Measurements from ENCODE around the gene DCD.
"Not testable (repeated sequence)": the region's sequence is repeated elsewhere in the genome, so short reads cannot be mapped to it uniquely, and the experiment has no call there.

DCD gene, protein sequence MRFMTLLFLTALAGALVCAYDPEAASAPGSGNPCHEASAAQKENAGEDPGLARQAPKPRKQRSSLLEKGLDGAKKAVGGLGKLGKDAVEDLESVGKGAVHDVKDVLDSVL

DNA sequence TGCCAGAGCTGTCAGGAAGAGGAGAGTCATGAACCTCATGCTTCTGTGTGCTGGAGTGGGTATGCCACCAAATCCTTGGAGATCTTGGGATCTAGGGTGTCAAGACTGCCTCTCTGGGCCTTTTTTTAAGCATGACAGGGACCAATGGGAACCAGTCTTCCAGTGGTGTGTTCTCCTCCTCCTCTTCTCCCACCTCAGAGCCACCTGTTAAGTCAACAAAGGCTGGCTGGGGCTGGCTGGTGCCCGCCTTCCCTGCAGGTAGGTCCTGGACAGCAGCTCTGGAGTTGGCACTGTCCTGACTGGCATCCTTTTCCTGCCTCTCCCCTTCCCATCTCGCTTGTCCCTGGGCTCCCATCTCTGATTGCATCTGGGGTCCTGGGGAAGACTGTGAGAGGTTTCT is at the start of gene DCD:
Gene DCD, minus strand, starts transcription at position 101 of the 400 bp plus-strand sequence. Its CDS starts 62 bp downstream, at position 39.
- DNase-seq = no peak

DNA sequence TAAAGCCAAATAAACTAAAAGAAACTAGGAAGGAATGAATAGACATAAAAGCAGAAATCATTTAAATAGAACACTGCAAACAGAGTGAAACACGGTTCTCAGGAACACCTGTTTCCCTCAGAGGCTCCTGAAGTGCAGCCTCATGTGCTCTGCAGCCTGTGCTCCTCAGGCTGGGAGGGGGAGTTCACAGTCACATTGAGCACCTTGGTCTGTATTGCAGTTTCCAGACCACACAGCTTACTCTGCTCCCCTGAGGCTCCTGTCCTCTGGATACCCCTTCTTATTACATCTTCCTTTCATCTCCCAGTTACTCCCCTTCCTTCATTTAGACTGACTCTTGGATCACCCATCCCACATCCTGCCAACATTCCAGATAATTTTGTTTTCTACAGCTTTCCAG is 49.7 kb upstream of the DCD start:
- DNase-seq = no peak

DNA sequence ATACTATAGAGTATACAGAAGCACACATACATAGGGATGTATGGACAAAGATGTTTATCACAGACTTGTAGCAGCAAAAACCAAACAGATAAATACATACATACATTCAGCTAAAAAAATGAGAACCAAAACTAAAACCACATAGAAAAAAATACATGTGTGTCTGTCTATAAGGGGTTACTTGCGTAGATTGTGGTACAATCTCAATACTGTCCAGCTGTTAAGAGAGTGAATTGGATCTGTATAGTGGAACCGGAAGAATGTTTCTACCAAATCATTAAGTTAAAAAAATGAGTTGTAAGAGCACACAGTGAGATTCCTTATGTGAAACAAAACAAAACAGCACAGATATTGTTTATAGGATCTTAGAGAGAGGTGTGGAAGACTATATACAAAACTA is 44.2 kb upstream of the DCD start:
- no peak for DNase-seq

DNA sequence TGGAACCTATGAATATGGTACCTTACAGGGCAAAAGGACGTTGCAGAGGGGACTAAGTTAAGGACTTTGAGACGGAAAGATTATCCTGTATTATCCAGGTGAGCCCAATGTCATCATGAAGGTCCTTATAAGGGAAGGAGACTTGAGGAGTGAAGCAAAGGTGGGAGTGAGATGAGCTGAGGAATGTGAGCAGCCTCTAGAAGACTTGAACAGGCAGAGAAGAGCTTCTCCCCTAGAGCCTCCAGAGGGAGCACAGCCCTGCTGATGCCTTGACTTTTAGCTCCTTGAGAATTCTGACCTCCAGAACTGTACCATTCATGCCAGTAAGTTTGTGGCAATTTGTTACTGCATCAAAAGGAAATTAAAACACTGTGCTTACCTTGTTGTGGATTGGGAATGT is 41.8 kb upstream of the DCD start:
- no peak for DNase-seq

DNA sequence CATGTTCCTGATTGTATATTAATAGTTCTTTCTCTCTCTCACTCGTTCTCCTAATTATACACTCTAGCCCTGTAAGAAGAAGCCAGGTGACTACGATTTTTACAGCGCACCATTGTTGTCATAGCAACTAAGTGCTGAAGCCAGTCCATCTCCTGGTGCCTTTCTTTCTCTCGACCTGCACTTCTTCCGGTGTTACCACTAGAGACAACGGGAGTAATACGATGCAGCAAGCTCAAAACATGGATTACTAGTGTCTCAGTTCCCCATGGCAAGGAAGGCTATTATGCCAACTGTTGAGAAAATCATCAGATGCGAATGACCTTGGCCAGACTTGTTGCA is 40.8 kb upstream of the DCD start:
- no peak for DNase-seq

DNA sequence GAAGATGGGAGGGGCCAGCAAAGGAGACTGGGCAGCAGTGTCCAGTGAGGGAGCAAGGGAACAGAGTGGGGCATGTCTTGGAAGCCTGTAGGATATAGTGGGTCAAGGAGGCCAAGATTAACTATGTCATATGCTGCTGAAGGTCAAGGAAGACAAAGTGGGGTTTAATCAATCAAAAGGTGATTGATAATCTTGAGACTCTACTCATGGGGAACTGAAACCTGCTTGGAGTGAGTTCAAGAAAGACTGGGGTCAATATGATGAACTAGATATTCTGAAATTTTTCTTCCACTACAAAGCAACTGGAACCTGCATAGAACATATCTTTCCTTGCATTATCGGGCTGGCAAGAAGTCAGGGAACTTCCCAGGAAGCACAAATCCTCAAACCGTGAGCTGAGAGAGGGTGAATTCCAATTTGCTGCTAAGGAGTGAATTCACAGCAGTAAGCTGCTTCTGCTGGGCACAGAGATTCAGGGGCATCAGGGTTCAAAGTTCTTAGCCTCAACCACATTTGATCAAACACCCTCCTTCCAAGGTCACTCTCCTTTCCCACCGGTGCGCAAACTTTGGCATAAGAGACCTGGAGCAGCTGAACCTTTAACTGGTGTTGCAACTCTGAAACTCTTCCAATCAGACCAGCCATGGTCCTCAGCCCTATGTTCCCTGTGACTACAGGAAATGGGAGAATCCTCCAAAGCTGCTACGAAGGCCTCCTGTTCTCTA is 40.3 kb upstream of the DCD start:
- no peak for DNase-seq

DNA sequence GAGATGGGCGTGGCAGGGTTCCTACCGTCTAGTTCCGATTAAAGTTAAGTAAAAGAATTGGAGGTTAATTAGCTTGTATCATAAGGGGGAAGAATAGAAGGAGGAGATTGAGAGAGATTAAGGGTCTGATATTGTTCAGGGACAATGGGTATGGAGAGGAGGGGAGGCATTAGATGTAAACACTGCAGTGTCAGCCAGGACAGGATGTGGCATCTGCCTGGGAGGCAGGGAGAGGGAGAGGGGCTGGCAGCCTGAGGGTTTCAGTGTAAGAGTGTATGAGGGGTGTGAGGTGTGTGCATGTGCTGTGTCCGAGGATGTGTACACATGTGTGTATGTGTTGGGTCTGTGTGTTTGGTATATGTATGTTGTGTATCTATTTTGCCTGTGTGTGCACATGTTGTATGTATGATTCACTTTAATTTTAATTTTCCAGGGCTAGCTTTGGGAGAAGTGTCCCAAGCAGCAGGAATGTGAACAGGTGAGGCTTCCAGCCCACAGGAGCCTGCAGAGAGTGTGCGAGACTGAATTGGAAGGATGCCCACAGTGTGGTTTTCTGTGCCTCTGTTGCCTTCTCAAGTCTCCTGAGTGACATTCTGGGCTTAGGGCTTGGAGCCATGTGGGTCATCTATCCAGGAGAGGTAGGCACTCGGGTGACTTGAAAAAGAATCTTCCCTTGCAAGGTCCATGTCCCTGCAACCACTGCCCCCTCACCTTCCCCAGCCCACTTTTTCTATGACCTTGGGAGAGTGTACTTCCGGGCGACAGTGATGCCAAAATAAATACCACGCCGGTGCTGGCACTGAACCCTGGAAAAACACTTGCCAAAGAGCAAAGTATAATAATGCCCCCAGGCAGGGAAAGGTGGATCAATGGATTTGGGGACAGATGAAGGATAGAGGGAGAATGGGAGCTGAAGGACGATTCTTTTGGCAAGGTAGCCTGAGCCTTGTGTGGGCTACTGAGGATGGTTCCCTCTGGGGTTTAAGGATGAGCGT is 36.8 kb upstream of the DCD start:
- DNase-seq = no peak

DNA sequence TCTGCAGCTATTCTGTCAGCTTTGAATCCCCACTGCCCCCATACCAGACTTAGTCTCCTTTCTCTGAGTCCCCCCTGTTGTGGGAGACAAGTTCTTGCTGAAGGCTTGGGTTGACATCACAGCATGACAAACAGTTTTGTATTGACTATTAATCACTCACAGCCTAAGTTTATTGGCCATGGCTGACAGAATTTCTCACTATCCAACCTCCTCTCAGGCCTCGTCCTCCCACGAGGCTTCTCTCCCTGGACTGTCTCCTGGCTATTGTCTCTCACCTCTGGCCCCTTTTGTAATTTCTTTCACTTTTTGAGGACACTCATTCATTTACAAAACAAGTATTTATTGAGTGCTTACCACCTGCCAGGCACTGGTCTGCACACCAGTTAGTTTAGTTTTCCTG is 35.2 kb upstream of the DCD start:
- no peak for DNase-seq

DNA sequence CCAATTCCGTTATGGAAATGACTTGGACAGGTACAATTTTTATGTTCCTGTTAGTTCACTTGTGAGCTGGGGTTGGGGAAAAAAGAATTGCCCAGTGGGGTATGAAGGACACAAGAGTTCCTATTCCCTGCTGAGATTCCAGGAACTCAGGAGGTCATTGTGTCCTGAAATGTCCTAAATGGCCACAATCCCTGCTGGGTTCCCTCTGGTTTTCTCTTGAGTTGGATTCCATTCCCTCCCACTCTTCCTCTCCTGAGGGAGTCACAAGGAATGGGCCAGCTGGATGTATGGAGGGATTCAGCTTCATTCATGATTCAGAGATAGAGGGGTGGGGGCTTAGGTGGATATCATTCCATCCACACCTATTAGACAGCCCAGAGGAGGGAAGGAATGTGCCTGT is 34.5 kb upstream of the DCD start:
- DNase-seq = no peak

DNA sequence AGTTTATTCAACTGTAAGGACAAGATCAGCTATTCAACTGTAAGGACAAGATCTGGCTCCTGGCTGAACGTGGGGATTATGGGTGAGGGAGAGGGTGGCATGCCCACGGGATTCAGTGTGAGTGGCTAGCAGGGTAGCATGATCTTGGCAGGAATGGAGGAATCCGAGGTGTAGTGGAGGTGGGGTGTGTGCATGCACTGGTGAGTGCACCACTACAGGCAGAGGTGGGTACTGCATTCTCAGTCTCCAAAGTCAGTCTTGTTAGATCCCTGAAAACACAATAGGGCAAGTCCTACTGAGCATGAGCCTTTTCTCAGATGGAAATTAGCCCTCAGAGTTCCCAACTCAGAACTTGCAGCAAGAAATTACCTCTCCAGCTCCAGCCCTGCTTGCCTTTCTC is 32.2 kb upstream of the DCD start:
- peak in 1 of 2 experiments; percentile 15 for DNase-seq

DNA sequence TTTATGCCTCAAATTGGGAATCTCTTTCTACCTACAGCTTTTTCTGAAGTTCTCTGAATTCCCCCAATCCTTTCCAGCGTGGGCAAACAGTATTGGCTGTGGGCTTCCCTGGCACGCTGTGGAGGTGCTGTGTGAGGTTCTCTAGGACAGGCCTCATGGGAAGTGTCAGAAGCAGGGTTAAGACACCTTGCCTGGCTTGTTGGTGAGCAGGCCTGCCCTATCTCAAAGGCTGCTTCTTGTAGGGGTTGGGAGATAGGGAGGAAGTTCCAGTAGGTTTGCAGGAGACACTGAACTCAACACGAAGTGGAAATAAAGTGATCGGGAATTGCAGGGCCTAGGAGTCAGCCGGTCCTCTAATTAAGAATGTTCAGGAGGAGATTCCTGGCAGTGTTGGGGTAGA is 30.0 kb upstream of the DCD start:
- no peak for DNase-seq

DNA sequence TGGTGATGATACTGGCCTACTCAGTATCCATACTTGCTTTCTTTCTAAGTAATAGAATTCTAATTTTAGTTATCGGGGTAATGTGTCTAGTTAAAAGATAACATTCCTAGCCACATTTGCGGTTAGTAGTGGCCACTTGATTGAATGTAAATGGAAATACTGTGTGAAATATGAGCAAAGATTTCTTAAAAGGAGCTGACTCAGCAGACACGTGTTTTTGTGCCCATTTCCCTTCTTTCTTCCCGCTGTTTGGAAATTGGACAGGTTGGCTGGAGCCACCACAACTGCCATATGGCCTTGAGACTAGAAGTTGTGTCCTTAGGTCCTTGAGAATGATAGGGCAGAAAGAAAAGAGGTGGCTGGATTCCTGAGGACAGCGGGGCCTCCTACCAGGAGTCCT is 19.8 kb upstream of the DCD start:
- DNase-seq = no peak

DNA sequence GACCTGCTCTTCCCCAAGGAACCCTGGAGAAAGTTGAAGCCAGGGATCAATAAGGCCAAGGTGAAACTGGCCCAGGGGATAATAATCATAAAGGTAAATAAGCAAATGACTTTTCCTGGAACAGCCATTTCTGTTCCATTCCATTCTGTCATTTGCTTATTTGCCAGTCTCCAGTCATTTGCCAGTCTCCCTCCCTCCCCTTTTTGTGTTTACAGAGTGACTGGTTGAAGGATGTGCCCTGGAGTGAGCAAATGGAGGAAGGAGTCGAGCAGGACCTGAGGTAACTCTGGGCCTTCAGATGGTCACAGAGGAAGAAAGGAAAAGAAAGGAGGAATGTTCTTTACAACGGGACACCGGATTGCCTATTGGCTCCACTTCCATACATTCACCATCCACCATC is 17.8 kb upstream of the DCD start:
- no peak for DNase-seq

DNA sequence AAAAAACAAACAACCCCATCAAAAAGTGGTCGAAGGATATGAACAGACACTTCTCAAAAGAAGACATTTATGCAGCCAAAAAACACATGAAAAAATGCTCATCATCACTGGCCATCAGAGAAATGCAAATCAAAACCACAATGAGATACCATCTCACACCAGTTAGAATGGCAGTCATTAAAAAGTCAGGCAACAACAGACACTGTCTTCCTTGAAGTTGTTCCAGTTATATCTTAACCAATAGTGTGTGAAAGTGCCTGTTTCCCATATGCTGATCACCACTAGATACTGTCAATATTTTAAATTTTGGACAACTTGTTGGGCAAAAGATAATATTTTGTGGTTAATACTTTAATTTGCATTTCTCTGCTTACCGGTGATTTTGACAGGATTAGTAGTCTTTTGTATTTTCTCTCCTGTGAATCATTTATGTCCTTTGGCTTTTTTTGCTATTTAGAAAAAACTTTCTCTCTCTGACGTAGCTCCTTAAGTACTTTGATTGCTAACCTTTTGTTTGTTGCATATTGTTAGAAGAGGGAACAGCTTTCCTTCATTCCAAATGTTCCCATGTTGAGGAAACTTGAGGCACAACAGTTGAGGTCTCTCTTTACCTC is 17.0 kb upstream of the DCD start:
- DNase-seq = not testable (repeated sequence)

DNA sequence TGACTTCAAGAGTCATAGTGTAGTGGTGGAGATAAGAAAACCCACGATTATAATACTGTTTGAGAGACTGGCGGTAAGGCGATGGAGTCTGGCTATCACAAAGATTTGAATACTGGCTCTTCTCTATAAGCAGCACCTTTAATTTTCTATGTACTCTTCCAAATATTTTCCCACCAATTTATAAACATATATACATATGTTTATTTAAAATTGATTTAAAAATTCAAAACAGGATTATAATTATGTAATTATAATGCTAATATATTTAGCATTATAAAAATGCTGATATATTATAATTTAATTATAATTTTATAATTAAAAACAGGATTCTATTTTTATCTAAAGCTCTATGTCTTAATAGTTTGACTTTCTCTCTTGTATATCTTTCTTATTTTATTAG is 15.4 kb upstream of the DCD start:
- no peak for DNase-seq

DNA sequence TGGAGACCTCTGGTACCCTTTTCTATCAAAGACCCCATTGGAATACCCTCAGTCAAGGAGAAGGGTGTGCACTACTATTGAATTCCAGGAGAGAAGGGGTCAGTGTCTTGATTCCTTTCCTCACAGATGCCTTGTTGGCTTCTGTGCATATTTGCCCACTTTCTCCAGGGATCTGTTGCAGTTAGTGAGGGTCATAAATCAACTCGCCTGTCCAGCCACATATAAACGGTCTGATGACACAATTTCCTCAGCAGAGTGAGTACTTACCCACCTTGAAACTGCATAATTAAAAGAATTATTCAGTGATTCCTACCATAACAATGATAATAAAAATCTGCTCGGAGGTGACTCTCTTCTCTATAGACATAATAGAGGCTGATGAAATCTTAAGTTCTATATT is 13.9 kb upstream of the DCD start:
- no peak for DNase-seq

DNA sequence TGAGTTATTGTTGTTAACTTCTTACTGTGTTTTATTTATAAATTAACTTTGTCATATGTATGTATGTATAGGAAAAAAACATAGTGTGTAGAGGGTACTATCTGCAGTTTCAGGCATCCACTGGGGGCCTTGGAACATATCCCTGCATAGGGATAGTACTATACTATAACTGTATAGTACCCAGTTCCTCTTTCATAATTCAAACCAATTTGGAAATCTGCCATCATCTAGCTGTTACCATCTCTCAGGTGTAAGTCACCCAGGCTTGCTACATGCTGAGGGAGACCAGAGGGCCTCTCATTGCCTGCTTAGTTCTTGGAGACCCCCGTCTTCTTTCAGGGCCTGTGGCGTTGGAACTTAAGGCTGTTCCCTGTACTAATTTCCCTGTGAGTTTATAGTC is 12.9 kb upstream of the DCD start:
- DNase-seq = no peak

DNA sequence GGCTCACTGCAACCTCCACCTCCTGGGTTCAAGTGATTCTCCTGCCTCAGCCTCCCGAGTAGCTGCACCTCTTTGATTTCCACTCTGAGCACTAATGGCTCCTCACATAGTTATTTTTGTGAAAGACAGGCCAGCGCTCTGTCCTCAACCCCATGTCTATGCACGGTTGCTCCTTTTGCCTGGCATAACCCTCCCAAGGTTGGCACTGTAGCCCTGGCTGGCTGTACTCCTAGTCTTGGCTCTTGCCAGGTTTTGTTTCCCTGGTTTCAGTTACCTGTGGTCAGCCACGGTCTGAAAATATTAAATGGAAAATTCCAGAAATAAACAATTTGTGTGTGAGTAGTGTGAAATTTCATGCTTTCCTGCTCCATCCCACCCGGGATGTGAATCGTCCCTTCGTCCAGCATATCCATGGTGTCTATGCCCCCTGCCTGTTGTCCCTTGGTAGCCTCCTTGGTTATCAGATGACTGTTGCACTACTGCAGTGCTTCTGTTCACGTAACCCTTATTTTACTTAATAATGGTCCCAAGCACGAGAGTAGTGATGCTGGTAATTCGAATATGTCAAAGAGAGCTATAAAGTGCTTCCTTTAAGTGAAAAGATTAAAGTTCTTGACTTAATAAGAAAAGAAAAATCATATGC is 12.3 kb upstream of the DCD start:
- DNase-seq = no peak

DNA sequence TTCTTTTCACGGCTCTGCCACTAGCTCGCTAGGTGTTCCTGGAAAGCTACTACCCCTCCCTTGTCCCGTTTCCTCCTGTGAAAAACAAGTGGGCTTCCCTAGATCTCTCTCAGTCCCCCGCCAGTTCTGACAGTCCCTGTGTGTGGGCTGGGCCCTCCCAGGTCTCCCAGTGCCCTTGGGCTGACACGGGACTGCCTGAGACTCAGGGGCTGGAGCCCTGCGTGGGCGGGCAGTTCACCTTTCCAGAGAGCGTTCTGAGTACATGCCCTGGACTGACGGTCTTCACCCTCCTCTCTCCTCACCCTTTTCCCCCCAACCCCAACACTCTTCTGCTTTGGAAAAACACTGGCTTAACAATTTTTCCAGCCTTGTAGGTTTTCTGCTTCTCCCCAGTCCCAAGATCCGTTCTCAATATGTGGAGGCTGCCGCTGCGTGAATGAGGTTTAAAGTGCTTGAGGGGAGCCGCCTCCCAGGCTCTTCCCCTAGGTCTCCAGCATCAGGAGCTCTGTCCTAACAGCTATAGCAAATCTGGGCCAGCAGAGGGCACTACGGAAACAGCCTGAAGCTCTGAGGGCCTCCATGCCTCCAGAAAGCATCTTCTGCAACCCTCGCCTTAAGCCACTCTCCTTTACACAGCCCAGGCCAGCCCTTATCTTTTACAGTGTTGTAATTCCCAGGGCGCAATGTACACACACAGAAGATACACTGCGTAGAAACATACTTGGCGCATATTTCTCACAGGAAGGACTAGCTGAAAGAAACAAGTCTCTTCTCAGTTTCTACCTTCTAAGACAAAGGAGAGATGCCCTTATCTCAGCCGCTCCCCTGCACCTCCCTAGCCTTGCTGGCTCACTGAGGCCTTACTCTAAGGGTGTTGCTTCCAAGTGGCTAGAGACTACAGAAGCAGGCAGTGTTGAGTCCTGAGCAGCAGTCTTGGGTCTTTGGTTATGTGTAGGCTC is 10.4 kb upstream of the DCD start:
- DNase-seq = peak; percentile 21 to 66

DNA sequence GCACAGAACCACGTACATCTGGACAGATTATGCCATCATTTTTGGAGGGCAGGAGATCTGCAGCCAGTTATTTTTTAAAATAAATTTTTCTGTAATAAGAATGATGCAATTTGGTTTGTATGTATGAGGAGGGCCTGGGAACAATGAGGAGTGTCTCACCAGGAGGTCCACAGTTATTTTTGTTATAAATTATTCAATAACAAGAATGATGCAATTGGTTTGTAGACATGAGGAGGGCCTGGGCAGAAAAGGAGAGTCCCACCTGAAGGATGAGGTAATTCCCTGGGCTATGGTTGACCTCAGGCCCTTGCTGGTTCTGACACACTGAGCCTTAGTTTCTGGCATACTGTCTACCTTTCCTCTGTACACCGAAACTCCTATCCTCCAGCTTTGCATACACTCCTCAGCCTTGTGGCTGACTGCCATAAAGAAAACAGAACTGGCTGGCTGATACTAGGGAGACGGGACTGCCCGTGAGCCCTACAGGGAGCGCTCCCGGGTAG is 9.0 kb upstream of the DCD start:
- peak; percentile 3 for DNase-seq

DNA sequence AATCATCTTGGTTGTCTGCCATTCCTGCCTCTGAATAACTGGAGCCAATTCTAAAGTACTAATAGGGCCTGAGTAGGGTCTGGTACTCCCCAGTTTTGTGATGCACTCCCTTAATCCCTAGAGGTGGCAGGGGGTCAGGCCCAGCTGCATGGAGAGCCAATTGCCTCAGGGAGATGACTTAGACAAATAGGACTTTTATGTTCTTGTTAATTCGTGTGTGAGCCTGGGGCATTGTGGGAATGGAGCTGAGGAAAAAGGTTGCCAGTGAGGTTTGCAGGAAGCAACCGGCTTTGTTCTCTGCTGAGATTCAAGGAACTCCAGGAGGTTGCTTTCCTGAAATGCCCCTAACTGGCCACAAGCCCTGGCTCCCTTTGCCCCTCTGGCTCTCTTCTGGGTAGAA is 6.8 kb upstream of the DCD start:
- no peak for DNase-seq

DNA sequence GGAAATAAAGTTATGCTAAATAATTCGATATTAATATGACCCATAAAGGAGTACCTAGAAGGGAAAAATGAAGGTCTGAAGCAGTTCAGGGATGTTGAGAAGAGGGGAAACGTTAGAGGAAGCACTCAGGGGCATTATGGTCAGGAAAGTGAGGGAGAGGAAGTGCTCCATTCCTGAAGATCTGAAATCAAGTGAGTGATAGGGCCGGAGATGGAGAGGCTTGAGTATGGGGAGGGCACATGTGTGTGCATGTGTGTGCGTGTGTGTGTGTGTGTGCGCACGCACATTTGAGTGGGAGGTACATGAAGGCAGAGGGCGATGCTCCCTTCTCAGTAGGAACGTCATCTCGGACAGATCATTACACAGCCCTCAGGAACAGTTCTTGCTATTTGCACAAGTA is 4.9 kb upstream of the DCD start:
- DNase-seq = no peak

Measured in NCI-H526 (cell line).